GM21367 (cell line): ENCODE measurements around the gene ESPN.
"Not testable (repeated sequence)": the region's sequence is repeated elsewhere in the genome, so short reads cannot be mapped to it uniquely, and the experiment has no call there.

Experiments
- ATAC-seq: cut with Tn5 transposase; IDR thresholded peaks from one replicate; pipeline ENCODE4 v1.9.1; 2021; ENCODE audit not compliant: unreplicated experiment

ESPN gene

DNA sequence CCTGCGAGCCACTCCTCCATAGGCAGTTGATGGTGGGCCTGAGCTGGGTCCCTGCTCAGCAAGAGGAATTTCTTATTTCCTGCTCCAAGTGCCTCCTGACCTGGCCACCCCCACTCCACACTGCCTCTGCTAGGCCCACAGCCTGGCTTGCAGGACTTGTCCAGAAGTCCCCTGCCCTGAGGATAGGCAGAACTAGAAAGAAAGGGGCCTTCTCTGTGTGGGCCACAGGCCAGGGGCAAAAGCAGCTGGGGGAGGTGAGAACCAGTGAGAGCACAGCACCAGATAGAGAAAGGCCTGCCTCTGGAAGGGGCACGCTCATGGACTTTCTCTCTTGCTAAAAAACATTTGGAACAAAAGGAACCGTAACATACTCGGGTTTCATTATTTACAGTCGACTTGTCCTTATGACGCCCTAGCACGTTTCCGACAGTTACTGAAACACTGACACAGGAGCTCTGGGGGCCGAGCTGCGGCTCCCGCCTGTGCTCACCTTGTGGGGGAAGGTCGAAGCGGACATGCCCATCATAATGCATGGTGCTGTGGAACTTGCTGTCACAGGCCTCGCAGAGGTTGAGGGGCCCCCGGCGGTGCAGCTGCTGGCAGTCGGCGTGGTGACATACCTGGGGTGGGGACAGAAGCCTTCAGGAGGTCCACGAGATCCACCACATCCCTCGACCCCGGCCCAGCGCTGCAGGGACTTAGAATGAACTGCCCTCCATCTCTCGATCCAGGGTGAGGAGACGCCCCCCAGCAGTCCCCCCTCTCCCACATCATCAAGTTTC, 52.7 kb downstream of the ESPN start:
- no peak for ATAC-seq

DNA sequence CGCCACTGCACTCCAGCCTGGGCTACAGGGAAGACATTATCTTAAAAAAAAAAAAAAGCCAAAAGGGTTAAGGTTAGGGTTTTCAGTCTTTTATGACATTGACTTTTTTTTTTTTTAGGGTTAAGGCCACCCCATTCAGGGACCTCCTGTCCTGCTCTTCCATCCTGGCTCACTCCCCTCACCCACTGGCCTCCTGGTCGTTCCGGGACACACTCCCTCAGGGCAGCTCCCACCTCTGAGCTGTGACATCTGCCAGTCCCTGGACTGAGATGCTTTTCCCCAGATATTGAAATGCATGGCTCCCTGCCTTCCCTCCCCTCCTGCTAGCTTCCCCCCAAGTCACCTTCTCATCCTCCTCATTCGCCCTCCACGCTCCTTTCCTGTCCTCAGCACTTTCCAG, 57.2 kb downstream of the ESPN start:
- ATAC-seq, result no peak

DNA sequence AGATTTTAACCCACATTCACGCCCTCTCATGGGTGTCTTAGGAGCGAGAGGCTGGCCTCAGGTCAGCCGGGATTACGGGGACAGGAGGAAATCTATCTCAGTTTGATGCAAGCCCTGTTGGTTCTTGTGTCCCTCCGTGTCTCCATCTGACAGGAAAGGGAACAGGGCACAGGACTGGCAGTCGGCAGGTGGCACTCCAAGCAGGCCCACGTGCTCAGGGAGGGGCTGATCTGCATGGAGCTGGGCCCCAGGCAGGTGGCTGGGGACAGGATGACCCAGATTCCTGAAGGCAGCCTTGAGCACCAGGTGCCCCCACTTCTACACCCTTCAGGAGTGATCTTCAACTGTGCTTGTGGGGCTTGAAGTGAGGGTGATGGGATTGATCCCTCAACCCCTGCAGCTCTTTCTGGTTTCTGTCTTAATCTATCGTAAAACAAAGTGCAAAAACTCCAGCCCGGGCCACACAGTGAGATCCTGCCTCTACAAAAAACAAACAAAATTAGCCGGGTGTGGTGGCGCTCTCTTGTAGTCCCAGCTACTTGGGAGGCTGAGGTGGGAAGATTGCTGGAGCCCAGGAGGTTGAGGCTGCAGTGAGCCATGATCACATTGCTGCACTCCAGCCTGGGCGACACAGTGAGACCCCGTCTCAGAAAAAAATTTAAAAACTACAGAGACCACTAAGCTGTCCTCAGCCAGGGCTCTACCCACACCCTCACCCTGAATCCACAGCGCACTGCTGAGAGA, 58.6 kb downstream of the ESPN start:
- no peak for ATAC-seq

DNA sequence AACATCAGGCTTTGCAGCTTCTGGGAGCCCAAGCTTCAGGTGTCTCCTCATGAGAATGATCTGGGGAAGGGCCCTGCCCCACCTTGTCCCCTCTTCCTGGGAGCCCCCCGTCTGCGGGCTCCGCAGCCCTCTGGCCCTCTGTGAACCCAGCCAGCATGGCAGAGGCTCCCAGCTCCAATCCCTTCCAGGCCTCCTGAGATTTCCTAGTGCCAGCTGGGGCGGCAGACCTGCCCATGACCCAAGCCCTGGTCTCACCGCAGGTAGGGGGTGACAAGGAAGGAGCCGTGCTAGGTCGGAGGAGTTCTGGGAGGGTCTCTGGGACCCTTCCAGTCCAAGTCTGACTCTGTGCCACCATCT, 59.2 kb downstream of the ESPN start:
- ATAC-seq, result no peak

DNA sequence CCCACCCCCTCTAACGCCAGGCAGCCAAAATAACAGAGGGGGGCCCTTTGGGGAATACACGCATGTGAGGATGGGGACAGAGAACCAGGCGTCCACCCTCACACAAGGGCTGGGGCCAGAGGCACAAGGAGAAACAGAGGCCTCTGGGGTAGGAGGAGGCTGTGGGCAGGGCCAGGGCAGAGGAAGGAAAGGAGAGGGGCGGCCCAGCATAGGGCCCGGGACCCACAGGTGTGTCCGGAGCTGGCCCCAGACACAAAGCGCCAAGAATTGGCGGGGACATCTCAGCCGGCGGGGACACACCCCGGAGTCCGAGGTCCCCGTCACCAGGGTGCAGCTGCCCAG, 60.2 kb downstream of the ESPN start:
- ATAC-seq, result no peak

DNA sequence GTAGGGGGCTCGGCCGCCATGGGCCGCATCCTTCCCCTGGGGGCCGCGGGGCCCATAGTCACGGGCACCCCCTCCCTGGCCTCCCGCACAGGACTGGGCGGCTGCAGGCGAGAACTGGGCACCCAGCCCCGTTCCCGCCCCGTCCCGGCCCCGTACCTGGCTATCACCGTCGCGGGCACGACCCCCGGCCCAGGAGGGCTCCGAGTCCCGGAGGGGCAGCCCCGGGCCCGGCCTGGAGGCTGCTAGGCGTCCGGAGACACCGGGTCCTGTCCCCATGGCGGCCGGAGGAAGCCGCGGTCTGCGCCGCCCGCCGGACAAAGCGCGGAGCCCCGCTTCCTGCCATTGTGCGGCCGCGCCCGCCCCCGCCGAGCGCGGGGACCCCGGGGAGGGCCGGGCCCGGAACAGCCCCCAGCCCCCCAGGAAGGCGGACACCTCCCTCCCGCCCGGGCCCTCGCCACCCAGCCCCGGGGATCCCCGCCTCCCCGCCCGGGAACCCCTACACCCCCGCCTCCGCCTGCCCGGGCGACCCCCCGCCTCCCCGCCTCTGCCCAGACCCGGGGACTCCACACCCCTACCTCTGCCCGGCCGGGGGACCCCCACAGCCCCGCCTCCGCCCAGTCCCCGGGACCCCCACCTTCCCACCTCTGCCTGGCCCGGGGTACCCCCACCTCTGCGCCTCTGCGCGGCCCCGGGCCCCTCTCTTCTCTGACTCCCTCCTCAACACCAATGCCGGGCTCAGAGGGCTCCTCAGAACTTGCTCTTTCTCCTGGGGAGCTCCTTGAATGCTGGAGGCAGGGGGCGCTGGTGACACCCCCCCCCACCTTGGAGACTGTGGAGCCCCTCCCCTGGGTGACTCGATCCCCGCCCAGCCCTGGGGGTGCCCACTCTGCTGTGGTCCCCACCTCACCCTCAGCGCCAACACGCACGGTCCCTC, 60.9 kb downstream of the ESPN start:
- ATAC-seq, result no peak

DNA sequence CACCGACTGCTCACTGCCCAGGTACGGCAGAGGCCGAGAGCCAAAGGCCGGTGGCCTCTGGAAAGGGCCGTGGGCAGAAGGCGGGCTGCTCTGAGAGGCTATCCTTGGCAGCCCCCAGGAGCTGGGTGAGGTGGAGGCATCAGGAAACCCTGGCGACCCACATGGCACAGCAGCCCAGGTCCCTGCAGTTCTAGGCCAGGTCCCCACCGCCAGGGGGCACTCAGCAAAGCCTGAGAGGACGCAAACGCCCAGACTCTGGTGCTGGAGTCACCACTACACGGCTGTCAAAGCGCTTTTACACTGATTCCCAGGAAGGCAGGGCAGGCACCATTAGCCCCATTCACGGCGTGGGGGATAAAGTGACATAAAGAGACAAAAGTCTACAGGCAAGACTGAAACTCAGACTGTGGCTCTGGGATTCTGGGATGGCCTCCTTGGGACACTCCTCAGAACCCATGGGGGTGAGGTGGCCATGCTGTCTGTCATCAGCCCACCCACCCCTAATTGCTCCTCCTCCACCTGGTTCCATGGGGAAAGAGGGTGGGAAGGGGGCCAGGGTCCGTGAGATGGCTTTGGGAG, 61.9 kb downstream of the ESPN start:
- no peak for ATAC-seq

DNA sequence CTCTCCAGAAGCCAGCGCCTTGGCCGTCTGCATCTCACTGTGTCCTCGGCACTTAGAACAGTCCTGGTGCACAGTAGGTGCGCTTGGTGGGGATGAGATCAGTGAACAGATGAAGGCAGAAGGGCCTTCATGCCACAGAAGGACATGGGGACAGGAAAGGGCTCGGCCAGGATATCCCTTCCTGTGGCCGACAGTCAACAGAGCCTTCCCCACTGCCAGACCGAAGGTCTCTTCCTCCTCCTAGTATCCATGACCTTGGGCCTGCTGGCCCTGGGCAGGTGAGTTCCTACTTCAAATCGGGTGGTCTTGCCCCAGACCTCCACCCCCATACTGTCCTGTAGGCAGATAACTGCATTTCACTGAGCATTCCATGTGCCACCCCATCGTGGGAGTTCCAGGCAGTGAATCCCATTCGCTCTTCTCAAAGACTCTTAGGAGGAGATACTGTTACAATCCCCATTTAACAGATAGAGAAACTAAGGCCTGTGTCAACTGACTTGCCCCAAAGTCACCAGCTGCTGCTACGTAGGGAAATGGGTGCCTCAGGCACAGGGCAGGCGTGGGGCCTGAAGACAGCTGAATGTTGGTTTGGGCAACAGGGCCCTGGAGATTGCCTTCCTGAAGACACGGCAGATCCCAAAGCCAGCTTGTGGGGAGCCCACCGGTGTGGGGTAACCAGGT, 63.4 kb downstream of the ESPN start:
- ATAC-seq, result no peak

DNA sequence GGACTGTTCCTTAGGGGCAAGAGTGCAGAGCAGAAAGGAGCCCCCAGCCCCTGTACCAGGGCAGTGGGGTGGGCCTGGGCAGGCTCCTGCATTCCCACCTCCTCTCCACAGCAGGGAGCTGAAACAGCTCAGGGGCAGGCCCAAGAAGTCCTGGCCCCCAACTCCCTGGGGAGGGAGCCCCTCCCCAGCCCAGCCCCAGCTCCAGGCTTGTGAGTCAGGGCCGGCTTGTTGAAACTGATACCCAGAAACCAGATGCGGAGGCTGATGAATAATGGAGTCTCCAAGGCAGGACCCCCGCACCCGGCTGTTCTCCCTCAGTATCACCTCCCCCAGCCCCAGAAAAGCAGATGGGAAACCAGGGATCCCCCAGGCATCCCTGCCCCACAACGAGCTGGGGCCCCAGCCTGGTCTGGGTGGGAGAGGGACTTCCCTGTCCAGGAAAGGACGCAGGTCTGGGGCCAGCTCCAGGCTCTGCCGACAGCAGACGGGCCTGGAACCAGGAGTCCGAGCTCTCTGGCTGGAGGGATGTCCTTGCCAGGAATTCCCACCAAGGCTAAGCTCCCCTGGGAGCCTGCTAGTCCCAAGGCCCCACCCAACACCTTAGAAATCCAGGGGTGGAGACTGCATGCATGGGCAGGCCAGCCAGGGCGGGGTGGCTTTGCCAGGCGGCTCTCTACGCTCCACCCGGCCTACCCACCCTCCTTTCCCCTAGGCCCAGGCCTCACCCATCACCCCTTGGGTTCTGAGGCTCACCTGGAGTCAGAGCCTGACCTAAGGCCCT, 64.2 kb downstream of the ESPN start:
- no peak for ATAC-seq

DNA sequence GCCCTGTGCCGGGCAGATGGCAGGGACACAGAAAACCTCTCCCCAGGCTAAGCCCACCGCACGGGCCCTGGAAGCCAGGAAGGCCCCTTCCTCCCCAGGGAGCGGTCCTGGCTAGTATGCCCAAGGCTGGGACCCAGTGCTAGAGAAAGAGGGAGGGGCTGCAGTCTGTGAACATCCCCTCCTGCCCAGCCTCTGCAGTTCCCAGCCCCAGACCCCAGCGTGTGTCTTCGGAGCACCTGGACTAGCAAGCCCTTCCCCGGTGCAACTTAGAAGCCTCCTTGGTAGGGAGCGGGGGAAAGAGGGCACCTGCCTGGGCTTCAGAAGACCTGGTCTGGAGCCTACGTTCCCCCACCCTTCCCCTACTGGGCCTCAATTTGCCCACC, 64.8 kb downstream of the ESPN start:
- ATAC-seq, result no peak

DNA sequence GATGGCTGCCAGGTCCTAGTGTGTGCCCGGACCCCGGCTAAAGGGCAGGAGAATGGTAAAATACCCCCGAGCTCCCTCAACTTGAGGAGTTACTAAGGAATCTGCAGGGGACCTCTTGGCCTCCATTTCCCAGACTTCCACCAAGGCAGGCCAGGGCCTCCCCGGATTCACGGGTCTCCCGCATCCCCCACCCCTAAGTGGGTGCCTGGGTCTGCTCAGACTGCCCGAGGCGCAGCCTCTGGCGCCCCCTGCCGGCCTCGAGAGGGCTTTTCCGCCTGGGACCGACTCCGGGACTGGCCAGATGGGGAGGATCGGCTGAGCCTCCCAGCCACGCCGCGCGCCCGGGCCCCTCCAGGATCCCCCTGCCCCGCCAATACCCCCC, 65.2 kb downstream of the ESPN start:
- no peak for ATAC-seq

DNA sequence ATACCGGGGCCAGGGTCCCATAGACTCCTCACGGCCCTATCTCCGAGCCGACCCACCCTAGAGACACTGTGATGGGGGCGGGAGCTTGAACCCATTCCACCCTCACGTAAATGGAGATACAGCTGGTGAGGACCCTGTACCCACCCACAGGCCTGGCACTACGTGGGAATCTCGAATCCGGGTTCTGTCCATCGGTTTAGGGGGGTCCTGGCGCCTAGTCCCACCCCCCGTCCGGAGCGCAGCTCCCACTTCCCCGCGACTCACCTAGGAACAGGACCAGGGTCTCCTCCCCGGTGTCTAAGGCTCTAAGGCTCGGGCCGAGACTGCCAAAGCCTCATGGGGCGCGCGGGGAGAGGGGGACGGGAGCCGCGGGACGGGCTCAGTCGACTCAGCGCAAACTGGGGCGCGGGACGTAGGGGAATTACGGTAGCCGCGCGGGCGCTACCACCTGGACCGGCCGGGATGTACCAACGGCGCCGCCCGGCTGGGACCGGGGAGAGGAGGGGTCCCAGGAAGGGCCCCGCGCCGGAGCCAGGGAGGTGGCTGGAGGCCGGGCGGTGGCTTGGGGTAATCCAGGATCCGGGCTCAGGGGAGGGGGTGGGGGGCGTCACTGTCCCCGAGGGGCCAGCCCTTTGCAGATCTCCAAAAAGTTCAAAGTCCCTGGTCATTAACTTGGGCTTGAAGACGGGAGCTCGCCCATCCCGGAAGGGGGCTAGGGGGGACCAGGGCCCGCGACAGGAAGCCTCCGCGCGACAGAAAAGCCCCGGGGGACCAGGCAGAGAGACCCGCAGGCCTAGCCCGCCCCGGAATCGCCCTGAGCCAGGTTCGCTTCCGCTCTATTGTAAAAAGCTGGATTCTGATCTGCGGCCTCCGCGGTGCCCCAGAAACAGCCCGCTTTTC, 65.9 kb downstream of the ESPN start:
- ATAC-seq, result no peak

DNA sequence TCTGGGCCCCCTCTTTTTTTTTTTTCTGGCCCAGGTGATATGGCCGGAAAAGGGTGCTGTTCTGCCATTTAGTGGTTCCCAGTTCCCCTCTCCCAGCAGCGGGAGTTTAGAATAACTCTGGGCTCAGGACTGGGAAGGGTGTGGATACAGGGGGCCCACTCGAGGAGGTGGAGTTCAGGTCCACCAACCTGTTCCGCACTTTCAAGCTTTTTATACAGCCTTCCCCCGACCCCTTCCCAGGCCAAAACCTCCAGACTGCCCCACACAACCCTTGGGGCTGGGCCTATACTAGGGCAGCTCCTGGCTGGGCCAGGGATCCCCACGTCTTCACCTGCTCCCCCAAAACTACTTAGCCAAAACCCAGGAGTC, 66.5 kb downstream of the ESPN start:
- no peak for ATAC-seq

DNA sequence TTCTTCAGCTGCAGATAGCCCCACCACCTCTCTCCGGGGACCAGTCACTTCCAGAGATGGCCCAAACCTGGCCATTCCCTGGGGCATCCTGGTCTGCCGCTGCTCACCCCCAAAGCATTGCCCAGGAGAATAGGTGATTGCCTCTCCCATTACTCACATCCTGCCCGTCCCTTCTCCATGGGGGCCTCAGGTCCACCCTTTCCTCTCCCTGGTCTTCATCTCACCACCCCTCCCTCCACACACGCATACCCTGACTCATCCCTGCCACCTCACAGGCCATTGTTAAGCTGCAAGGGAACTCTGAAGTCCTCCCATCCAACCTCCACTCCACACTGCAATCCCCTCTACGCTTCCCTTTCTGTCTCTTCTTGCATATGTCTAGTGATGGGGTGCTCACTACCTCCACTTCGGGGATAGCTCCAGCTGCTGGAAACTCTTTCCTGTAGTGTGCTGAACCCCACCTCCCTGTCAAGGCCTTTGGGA, 66.9 kb downstream of the ESPN start, which contains the start of gene PLEKHG5:
PLEKHG5 (minus strand) TSS at position 188 of the 483 bp plus-strand sequence. CDS start 14,096 bp downstream, outside the sequence.
- ATAC-seq, result no peak

DNA sequence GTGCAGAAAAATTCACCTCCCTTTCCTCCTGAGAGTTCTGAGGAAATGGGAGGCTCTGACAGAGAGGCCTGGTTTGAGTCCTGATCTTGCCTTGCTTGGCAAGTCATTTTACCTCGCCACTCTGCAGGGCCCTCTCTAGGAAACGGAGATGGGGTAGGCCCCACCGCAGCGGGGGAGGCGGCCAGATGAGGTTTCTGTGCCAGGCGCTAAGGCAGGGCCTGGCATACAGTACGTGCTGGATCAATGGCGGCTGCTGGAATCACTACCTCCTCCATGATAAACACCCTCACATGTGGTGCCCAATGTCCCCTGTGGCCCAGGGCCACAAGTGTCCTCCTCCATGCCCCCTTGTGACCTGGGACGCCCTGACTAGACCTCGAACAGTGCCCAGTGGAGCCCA, 67.4 kb downstream of the ESPN start:
- no peak for ATAC-seq

DNA sequence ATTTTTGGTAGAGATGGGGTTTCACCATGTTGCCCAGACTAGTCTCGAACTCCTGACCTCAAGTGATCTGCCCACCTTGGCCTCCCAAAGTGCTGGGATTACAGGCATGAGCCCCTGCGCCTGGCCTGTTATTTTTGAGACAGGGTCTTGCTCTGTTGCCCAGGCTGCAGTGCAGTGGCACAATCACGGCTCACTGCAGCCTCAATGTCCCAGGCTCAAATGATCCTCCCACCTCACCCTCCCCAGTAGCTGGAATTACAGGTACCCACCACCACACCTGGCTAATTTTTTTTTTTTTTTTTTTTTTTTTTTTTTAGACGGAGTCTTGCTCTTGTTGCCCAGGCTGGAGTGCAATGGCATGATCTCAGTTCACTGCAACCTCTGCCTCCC, 69.3 kb downstream of the ESPN start:
- ATAC-seq, result not testable (repeated sequence)

DNA sequence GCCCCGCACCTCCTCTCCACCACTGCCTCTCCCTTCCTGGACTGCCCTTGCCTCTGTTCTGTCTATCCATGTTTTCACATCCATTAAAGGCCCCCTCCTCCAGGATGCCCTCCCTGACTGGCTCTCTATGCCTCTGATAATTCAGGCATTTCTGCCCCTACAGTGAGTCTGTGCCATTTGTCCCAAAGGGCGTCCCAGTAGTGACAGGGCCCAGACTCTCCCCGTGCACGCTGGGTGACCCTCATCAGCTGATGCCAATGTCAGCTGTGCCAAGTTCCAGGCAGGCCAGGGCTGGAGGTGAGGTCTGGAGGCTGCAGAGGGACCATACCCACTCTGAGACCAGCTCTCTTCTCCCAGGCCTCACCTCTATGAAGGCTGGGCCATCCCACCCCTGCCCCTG, 70.1 kb downstream of the ESPN start:
- ATAC-seq, result no peak

DNA sequence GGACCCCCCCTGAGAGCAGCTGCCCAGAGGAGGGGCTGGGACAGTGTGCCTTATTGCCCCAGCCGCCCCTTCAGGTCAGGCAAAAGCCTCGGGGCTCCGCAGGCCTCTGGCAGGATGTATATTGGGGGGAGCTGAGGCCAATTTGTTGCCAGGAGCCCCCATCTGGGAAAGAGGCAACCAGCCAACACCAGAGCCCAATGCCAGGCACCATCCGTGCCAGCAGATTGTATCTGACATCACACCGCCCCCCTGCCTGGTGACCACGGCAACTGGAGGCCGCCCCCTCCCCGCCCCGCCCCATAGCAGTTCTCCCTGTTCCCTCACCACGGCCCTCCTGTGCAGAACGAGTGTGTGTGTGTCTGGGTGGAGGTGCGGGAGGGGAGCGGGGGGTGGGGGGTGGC, 70.5 kb downstream of the ESPN start:
- ATAC-seq, result no peak
